Activated CD4-positive, CD25-positive, alpha-beta regulatory T cell treated with anti-CD3 and anti-CD28 coated beads, Interleukin-2, amount 50 U/mL, for 24 hours (primary cell): ENCODE data around the gene ASIC2.

ENCODE experiments used
- ATAC-seq, 2 donors: fragments of 150-1000 bp; cut with Tn5 transposase; one replicate each; pipeline ENCODE4 v1.10.0; 2021; ENCODE audit warnings: mild to moderate bottlenecking in 1 of 2, moderate library complexity in 1 of 2

Gene ASIC2

GRCh38 chr17:33055746-33056145 lies 237.3 kb downstream of the ASIC2 start:
- ATAC-seq: no peak

- no peak for ATAC-seq
These were observed 237.9 kb downstream of the ASIC2 start for GRCh38 chr17:33055171-33055611.

DNA sequence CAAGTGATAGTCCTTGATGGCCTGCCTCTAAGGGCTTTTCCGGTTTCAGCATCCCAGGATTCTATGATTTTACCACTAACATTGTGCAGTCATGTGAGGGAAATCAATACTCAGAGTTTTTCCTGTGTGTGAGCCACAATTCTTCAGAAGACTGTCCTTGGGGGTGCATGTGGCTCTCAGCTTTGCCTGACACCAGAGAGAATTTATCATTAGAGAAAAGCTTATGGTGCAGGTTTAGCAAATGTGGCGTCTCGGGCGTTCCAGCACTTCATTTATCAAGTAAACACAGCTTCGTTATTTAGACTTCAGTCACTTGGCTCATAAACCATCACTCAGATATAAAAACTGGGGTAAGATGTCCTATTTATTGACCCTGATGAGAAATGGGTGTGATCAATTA lies 238.7 kb downstream of the ASIC2 start:
- ATAC-seq: no peak

DNA sequence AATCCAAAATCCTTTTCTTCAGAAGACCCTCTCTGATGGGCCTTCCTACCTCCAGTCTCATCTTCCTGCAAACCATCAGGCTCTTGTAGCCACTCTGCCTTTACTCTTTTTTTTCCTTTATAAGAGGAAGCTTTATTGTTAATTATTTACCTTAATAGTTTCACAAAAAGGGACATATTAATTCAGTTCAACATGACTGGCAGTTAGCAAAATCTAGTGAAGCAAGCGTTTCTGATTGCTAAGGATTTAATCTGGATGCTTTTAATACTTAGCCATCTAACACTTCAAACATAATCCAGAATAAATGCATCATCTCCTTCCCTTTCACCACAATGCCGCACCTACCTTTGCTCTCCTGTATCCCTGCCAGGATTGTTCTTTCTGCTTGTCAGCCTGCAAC lies 239.4 kb downstream of the ASIC2 start:
- no peak for ATAC-seq

- ATAC-seq: no peak
These were observed 240.2 kb downstream of the ASIC2 start for GRCh38 chr17:33052856-33053255.

GRCh38 chr17:33050611-33051140 lies 242.4 kb downstream of the ASIC2 start:
- ATAC-seq: no peak

DNA sequence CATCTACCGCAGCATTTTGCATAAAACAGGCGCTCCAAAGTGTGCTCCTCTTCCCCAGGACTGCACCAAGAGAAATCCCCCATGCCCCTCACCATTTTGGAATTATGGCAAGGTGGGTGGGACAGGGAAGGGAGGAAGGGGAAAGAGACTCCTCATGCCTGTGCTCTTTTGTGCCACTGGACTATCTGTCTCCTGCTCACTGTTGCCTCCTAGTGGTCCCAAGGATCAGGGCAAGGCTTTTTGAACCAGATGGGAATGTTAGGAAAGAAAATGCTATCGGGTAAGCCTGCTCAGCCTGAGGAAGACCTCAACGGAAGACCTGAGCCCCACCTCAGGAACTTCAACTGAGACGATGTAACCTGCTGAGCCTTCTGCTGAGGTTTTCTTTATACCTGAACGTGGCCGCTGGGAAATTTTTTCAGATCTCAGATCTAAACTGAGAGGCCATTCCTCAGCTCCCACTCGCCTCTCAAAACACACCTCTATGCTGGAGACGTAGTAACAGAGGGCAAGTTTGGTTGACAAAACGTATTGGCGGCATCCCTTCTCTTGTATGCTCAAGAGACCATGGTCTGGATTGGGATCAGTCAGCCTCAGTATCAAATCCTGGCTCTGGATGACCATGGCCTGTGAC lies 243.2 kb downstream of the ASIC2 start:
- no peak for ATAC-seq

DNA sequence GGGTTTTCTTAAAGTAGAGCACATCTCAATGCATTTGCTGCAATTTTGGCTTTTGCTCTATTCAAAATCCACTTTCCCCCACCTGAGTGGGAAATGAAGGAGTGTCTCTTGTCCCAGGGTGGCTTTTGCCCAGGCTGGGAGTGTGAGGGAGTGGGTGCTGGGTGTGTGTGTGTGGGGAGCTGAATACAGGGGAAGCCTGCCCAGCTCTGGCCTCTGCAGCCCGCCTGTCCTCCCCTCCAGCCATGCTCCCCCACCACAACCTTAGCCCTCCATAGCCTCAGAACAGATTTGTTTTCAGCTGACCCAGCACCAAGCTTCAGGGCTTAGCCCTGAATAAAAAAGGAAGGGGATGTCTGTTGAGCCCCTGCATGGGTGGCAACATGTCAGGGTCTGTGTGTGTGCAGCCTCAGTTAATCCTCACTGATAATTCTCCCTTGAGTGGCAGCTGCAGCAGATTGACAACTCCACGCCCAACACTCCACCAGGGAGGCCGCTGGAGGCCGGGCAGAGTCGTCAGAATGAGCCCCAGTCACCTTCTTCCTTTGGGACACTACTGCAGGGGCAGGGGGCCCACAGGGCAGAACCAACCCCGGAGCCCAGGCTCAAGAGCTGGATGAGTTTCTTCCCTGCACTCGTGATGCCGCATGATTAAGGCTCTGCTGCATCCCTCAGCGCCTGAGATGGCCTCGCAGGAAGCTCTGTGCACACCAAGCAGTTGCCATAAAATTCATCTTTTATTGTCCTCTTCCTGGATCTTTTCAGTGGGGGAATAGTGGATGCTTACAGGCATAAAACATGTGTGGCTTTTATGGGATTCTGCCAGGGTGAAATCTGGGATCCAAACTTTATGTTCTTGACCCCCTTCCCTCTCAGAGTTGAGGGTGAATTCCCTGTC lies 246.5 kb downstream of the ASIC2 start:
- ATAC-seq: no peak

- no peak for ATAC-seq
These were observed 247.9 kb downstream of the ASIC2 start for GRCh38 chr17:33045216-33045615.

- ATAC-seq: no peak
These were observed 248.3 kb downstream of the ASIC2 start for GRCh38 chr17:33044771-33045170.

GRCh38 chr17:33040461-33040860 lies 252.6 kb downstream of the ASIC2 start:
- ATAC-seq: no peak

- ATAC-seq: no peak
These were observed 253.2 kb downstream of the ASIC2 start for GRCh38 chr17:33039874-33040273.

DNA sequence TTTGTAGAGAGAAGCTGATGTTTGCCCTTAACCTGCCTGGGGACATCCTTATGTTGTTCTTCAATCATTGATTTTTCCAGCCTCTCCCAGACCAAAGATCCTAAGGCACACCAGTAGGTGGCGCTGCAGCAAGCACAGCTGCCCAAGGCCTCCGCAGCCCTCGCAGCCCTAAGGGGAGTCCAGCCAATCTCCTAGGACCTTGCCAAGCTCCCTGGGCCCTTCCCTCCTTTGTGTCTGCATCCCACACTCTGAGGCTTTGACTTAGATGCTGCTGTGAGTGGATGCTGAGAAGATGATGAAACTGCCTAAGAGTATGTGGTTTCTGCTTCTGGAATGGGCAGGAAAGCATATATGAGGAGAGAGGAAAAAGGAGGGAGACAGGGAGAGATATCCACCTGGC lies 254.4 kb downstream of the ASIC2 start:
- ATAC-seq: no peak

- ATAC-seq: no peak
These were observed 259.9 kb downstream of the ASIC2 start for GRCh38 chr17:33033176-33033575.

DNA sequence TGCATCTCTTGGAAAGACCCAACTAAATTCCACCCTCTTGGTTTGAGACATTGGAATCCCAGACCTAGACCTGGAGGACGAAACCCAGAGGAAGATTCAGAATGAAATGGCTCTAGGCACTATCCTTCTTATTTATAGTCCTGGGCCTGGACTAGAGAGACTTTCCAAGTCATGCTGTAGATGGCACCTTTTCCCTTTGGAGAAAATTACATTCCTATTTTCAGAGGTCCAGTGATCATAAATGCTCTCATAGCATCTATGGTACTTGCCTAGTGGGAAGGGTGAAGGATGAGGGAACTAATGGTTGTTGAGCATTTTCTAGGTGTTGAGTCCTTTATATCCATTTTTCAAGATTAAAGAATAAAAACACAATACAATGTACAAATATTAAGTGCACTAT lies 264.3 kb downstream of the ASIC2 start:
- no peak for ATAC-seq

DNA sequence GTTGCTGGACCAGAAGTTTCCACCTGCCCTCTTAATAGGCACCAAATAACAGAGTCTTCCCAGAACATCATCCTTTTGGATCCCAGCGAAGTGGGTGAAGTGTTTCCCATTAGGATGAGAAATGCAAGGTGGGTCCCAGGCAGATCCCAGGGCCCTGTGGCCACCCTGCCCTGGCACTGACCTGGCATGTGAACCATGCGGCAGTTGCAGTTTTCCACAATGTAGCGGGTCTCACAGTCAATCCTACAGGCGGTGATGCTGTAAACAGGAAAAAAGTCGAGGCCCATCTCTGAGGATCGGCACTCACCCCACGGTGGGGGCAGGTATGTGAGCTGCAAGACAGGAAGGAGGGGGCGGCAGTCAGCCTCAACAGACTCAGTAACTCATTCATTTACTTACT lies 265.0 kb downstream of the ASIC2 start:
- ATAC-seq: no peak

DNA sequence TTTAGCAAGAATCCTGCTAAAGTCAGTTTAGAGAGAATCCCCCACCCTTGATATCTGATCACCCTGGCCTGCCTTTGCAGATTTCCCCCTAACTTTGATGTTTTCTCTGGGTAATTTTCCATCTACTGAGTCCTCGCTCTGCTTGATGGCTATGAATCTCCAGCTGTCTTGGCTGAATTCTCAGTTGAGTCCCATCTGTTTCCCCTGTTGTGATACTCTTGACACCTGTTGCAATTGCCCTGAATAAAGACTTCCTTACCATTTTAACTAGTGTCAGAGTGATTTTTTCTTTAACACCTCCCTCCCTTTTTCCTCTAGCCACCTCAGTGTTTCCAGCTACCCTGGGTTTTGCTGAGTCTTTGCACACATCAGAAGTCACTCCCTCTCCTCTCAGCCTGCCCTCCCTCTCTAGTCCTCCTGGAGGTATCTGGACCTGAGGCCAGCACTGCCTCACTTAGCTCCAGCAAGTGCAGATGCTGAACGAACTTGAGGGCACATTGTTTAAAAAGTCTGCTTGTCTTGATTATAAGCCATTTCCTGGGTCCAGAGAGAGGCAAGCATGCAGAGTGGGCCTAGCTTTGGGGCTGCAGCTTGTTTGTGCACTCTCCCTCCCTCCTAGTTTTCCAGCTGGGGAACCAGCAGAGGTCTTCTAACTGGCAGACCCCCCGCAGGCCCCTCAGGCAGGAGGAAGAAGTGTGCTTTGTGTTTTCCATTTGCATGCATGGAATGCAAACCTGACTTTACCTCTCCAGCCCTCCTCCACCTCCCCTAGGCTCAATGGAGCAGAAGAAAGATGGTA lies 268.2 kb downstream of the ASIC2 start:
- no peak for ATAC-seq

GRCh38 chr17:33023790-33024189 lies 269.3 kb downstream of the ASIC2 start:
- no peak for ATAC-seq

DNA sequence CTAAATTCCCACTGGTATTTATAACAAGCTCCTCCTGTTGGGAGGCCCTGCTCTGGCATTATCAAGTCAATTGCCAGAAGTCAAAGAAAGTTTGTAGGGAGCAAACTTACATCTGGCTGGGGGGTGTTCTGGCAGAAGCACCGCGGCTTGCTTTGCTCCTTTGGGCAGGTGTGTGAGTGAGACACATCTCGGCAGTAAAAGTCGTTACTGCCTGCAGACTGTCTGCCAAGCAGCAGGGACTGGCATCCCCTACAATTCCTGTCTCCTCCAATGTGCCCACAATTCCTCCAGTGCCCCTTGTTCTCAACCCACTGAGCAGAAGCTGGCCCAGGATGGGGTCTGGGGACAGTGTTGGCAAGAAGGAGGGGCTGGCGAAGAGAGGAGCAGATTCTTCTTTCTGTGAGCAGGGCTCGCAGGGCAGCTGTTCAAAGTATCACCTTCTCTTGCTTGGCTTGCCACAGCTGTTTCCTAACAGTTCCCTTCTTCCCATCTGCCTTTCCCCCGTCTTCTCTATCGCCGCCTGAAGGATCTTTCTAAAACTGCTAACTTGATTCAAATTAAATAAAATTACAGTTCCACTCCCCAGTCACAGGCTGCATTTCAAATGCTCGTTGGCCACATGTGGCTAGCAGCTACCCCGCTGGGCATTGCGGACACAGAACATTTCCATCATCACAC lies 271.2 kb downstream of the ASIC2 start:
- ATAC-seq: no peak

DNA sequence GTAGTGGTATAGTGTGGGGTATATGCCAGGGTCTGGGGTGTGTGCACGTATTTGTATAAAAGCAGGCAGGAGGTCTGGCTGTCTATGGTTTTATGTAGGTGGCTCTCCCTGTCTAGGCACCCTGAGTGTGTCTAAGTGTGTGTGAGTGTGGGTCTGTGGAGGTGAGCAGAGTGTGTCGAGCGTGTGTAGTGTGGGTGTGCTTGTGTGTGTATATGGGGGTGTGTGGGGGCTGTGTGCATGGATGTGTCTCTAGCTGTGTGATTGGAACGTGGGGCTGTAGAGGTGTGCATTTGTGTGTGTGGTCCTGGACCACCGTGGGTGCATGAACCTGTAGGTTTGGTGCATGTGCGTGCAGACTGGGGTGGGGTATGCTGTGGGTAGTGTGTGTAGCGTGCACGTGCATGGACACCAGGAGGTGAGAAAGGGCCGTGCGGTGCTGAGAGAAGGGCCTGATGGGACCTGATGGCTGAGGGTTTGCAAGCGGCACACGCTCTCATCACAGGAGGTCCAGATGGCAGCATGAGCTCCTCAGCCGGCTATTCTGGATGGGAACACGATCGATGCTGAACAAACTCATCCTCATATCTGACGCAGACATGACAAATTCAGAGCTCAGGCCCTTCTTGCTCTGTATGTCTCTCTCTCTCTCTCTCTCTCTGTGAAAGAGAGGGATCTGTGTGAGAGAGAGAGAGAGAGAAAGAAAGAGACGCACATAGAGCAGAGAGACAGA lies 273.8 kb downstream of the ASIC2 start:
- ATAC-seq: no peak

DNA sequence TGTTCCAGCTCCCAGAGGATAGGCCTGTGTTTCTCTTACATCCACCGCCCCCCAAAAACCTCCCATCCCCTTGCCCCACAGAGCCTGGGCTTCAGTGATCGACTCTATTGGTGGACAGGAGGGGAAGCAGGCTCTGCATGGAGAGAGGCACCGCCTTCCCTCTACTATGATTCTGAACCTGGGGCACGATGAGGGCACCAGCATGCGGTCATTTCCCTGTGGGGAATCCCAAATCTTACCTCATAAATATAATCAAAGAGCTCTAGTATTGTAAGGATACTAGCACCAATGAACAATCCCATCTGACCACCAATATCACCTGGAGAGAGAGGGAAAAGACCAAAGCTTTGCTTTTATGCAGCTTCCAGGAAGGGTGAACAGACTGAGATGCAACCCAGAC lies 275.7 kb downstream of the ASIC2 start:
- no peak for ATAC-seq

DNA sequence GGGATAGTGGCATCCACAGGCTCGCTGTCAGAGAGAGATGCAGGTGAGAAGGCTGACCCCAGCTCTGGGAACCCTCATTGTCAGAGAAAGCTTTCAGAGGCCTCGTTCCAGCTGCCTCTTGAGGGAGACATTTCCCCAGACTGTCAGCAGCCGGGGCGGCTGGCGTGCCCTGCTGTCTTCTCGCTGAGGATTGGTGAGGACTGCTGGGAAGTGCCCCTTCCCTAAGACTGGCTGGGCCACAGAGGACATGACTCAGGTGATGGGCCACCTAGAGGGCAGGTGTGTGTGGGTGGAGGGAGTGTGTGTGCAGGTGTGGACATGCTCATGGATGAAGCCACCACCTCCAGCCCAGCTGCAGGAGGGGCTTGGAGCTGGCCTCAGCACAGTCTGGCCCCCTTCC lies 276.2 kb downstream of the ASIC2 start:
- ATAC-seq: no peak
